Measurements from ENCODE around the gene FAM107A.
A peak's percentile ranks its signal among the peaks of the same experiment; 100 is the strongest.

DNA sequence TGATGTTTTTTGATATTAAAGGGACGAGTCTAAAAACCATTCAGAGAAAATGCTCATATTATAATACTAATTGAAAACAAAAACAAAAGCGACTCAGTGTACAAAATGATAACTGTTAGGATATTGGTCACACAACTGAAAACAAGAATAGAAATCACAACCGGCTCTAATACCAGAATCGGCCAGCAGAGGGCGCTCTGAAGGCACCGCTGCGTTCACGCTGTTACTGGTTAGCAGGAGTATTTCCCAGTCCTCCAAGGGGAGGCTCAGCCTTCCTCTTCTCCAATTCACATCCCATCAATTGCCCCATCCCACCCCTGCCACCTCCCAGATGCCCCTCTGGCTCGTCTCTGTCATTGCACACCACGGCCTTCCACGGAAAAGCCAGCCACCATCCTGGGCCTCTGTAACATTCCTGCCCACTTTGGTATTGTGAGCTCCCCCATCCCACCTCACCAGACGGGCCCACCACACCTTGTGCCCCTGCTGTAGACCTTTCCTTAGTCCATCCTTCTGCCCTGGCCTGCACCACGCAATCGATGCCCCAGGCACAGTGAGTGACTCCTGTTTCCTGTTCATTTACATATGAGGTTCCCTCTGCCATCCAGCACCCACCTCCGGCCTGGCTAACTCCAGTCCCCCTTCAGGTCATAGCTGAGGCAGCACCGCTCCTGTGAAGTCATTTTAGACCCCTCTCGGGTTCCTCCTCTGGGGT is 8.5 kb downstream of the FAM107A start:
- peak in 1 of 3 donors; percentile 29 for TF ChIP-seq POLR2AphosphoS5 (IDR thresholded peaks at IDR 0.05)
- TF ChIP-seq, protein P1, sequence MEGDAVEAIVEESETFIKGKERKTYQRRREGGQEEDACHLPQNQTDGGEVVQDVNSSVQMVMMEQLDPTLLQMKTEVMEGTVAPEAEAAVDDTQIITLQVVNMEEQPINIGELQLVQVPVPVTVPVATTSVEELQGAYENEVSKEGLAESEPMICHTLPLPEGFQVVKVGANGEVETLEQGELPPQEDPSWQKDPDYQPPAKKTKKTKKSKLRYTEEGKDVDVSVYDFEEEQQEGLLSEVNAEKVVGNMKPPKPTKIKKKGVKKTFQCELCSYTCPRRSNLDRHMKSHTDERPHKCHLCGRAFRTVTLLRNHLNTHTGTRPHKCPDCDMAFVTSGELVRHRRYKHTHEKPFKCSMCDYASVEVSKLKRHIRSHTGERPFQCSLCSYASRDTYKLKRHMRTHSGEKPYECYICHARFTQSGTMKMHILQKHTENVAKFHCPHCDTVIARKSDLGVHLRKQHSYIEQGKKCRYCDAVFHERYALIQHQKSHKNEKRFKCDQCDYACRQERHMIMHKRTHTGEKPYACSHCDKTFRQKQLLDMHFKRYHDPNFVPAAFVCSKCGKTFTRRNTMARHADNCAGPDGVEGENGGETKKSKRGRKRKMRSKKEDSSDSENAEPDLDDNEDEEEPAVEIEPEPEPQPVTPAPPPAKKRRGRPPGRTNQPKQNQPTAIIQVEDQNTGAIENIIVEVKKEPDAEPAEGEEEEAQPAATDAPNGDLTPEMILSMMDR (IDR thresholded peaks at IDR 0.05): peak in 6 of 7 experiments; percentile 31 to 94 (median 91)
- TF ChIP-seq EP300 (IDR thresholded peaks at IDR 0.05): no peak
- TF ChIP-seq POLR2A (IDR thresholded peaks at IDR 0.05): no peak

All from stomach (tissue), 4 donors.